Activated CD4-positive, alpha-beta T cell treated with anti-CD3 and anti-CD28 coated beads, Interleukin-2, amount 10 ng/mL, durations not matched to agents 24 days and 14 days (primary cell): ENCODE data around the gene NEMF. TPM values are rescaled to one million over a fixed set of nuclear protein-coding genes. Genes with fewer than 3 reads are reported as not detected.
"Not testable (repeated sequence)": the region's sequence is repeated elsewhere in the genome, so short reads cannot be mapped to it uniquely, and the experiment has no call there.

Source experiments
- DNase-seq: peaks from one replicate; pipeline ENCODE4 v3.0.0; 2022
- H3K27ac Mint-ChIP-seq: one replicate; pipeline ENCODE4 v1.8.0; 2022; ENCODE audit warnings: mild to moderate bottlenecking, mixed read lengths
- H3K27me3 Mint-ChIP-seq: one replicate; pipeline ENCODE4 v1.8.0; 2022; ENCODE audit warnings: mixed read lengths
- H3K36me3 Mint-ChIP-seq: one replicate; pipeline ENCODE4 v1.8.0; 2022; ENCODE audit warnings: low read depth, mild to moderate bottlenecking, mixed read lengths
- H3K4me1 Mint-ChIP-seq: one replicate; pipeline ENCODE4 v1.8.0; 2021; ENCODE audit warnings: mixed read lengths
- H3K4me3 Mint-ChIP-seq: one replicate; pipeline ENCODE4 v1.8.0; 2022; ENCODE audit warnings: mild to moderate bottlenecking, moderate library complexity, mixed read lengths
- H3K9me3 Mint-ChIP-seq: one replicate; pipeline ENCODE4 v1.8.0; 2021; ENCODE audit warnings: mixed read lengths
- intact Hi-C: fragments of 100-400 bp; cut with micrococcal nuclease; formaldehyde crosslinking; loops from one replicate; pipeline ENCODE4 v1.15.1; 2023
- total RNA-seq: library from RNA; stranded (reverse); gene quantifications from 2 replicates; pipeline ENCODE4 v1.2.3, GENCODE V29; 2022

NEMF gene
- total RNA-seq, 1 donor from 2014 or later = 75.4 TPM

DNA sequence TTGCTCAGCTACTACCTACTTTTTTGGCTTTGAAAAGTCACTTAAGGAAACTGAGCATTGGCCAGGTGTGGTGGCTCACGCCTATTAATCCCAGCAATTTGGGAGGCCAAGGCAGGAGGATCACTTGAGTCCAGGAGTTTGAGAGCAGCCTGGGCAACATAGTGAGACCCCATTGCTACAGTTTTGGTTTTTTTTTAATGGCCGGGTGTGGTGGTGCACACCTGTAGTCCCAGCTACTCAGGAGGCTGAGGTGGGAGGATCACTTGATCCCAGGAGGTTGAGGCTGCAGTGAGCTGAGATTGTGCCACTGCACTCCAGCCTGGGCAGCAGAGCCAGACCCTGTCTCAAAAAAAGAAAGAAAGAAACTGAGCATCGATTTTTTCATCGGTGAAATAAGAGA, 116.9 kb downstream of the NEMF start:
- H3K4me1 Mint-ChIP-seq, H3K27ac Mint-ChIP-seq, DNase-seq, intact Hi-C loops, H3K27me3 Mint-ChIP-seq, H3K36me3 Mint-ChIP-seq, H3K4me3 Mint-ChIP-seq, H3K9me3 Mint-ChIP-seq: not testable (repeated sequence)

DNA sequence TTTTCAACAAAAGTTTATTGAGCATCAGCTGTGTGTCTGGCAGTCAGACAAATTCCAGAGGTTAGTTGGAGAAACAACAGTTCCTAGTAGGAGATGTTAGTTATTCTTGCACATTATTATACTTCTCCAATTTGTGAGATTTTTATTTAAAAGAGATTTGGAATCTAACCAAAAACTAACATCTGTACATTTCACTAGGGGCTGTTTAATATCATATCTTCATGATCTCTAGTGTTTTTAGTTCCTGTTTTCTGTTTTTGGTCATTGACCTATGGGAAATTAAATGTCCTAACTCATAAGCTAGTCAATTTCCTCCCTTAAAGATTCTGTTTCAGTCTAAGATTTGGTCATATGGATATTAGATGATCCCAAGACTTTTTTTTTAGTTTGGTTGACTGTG, 118.8 kb downstream of the NEMF start:
- H3K27ac Mint-ChIP-seq = no peak overlapping the region
- no peak overlapping the region for H3K4me3 Mint-ChIP-seq
- no peaks in the 10 kb centered on the region for H3K9me3 Mint-ChIP-seq
- intact Hi-C loops = no loop called here
- no peak for DNase-seq
- no peaks in the 10 kb centered on the region for H3K4me1 Mint-ChIP-seq
- no peaks in the 10 kb centered on the region for H3K27me3 Mint-ChIP-seq
- H3K36me3 Mint-ChIP-seq = peaks cover 2% of the 10 kb centered on the region

DNA sequence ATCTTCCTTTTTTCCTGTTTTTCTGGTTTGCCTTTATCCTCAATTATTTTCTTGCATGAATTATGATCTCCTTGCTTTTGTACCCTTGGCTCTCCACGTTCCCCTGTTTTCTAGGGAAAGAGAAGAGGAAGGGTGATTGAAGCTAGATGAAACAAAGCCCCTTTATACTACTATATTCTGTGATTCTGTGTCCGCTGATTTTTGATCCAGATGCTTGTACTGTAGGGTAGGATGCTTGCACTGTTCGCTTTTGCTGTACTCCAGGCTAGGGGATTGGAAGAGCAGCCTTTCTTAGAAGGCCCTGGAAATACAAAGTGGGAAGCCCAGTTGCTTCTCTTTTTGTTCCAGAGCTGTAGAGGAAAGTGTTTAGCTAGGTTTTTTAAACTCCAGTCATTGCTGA, 119.7 kb downstream of the NEMF start:
- Mint-ChIP-seq H3K27ac (no peak overlapping the region), H3K36me3 (peaks cover 2% of the 10 kb centered on the region), H3K9me3 (no peaks in the 10 kb centered on the region), H3K27me3 (no peaks in the 10 kb centered on the region), H3K4me1 (no peaks in the 10 kb centered on the region), H3K4me3 (no peak overlapping the region)
- intact Hi-C loops = no loop called here
- DNase-seq = peak; percentile 41

Other genes starting within 250 kb of the NEMF start
- gene RPL36AL, start 232.2 kb downstream of the NEMF start, total RNA-seq = 221 and 229 TPM in 2 replicates
- 45.6 and 48.5 TPM in 2 replicates for gene MGAT2, start 232.0 kb downstream of the NEMF start, total RNA-seq
- gene DNAAF2, start 217.5 kb downstream of the NEMF start, total RNA-seq = 12.3 and 12.5 TPM in 2 replicates
- 52.8 and 58.4 TPM in 2 replicates for gene POLE2, start 164.6 kb downstream of the NEMF start, total RNA-seq
- gene KLHDC1, start 159.7 kb downstream of the NEMF start, total RNA-seq = 0.95 and 0.96 TPM in 2 replicates
- gene KLHDC2, start 84.6 kb downstream of the NEMF start, total RNA-seq = 24.6 and 28.0 TPM in 2 replicates
- gene ARF6, start 40.3 kb upstream of the NEMF start, total RNA-seq = 154 and 160 TPM in 2 replicates